H1 (cell line): ENCODE results near the gene PACC1. TPM values are rescaled to one million over a fixed set of nuclear protein-coding genes. Genes with fewer than 3 reads are reported as not detected.

Source experiments
- CTCF ChIA-PET: fragments of 300-600 bp; sonication (Branson Sonifier 250); formaldehyde crosslinking; loops from one replicate; lab custom pipeline; 2021; ENCODE audit not compliant: partially characterized antibody; lab: Charles Lee
- POLR2A ChIA-PET: fragments of 300-600 bp; sonication (Branson Sonifier 250); formaldehyde crosslinking; loops from one replicate; lab custom pipeline; 2021; ENCODE audit warnings: inconsistent platforms; ENCODE audit not compliant: partially characterized antibody; lab: Charles Lee
- DNase-seq, 2 experiments: peaks; one replicate each; pipeline versions ENCODE4 v3.0.0 to v3.0.0-alpha.2; 2010 to 2022; ENCODE audit warnings: low spot score in 2 of 2, low read depth in 1 of 2, mixed read lengths in 1 of 2
- FAIRE-seq: peaks from 2 replicates; lab custom pipeline; 2011; peaks lifted over from hg19 to GRCh38; lab: Jason Lieb, UNC
- H2AFZ ChIP-seq: 2 replicates; pipeline ENCODE4 v1.8.1; 2012; ENCODE audit warnings: low read length, inconsistent platforms
- H2AK5ac ChIP-seq: 2 replicates; pipeline ENCODE4 v1.6.1; 2013; ENCODE audit warnings: low read depth, low read length
- H2BK120ac ChIP-seq: replicated peaks from 2 replicates; pipeline ENCODE3; 2013; ENCODE audit warnings: low read depth, low read length, inconsistent platforms
- H2BK12ac ChIP-seq: 2 replicates; pipeline ENCODE4 v1.6.1; 2013; ENCODE audit warnings: low read depth, low read length
- H2BK15ac ChIP-seq: 2 replicates; pipeline ENCODE4 v1.6.1; 2013; ENCODE audit warnings: low read length
- H2BK20ac ChIP-seq: 2 replicates; pipeline ENCODE4 v1.6.1; 2013; ENCODE audit warnings: low read length
- H2BK5ac ChIP-seq: 2 replicates; pipeline ENCODE4 v1.6.1; 2013; ENCODE audit warnings: low read depth, low read length
- H3K14ac ChIP-seq: 2 replicates; pipeline ENCODE4 v1.6.1; 2013; ENCODE audit warnings: inconsistent platforms; ENCODE audit not compliant: insufficient read length
- H3K18ac ChIP-seq: 2 replicates; pipeline ENCODE4 v1.6.1; 2013; ENCODE audit warnings: low read length; ENCODE audit errors: extremely low read depth
- H3K23ac ChIP-seq: 2 replicates; pipeline ENCODE4 v1.6.1; 2013; ENCODE audit warnings: inconsistent platforms; ENCODE audit not compliant: insufficient read length
- H3K23me2 ChIP-seq: 2 replicates; pipeline ENCODE4 v1.6.1; 2013; ENCODE audit warnings: low read depth, low read length
- H3K27ac ChIP-seq: 2 replicates; pipeline ENCODE4 v1.6.1; 2011; ENCODE audit warnings: low read depth, low read length, inconsistent platforms
- H3K27me3 ChIP-seq, 4 experiments: replicated peaks in 1 of 4; 1 replicate in 1 of 4; 2 replicates in 3 of 4; pipeline versions ENCODE4 v1.6.1 to v1.8.1; 2011 to 2013; ENCODE audit warnings: low read length in 3 of 4, mild to moderate bottlenecking in 3 of 4, inconsistent platforms in 2 of 4, mixed read lengths in 2 of 4, moderate library complexity in 1 of 4; ENCODE audit not compliant: control insufficient read depth in 3 of 4, insufficient read depth in 3 of 4; ENCODE audit errors: extremely low read depth in 1 of 4
- H3K36me3 ChIP-seq, 4 experiments: 2 replicates each; pipeline versions ENCODE4 v1.6.1 to v1.8.1; 2011 to 2013; ENCODE audit warnings: mild to moderate bottlenecking in 4 of 4, low read length in 3 of 4, moderate library complexity in 2 of 4, control low read depth in 1 of 4, inconsistent platforms in 1 of 4; ENCODE audit not compliant: insufficient read depth in 4 of 4, control insufficient read depth in 2 of 4
- H3K4ac ChIP-seq: replicated peaks from 2 replicates; pipeline ENCODE3; 2013; ENCODE audit warnings: low read length, low read depth, mixed read lengths, inconsistent platforms; ENCODE audit not compliant: insufficient read length
- H3K4me1 ChIP-seq, 4 experiments: replicated peaks in 1 of 4; 1 replicate in 1 of 4; 2 replicates in 3 of 4; pipeline versions ENCODE4 v1.6.1 to v1.8.1; 2011 to 2013; ENCODE audit warnings: low read length in 3 of 4, inconsistent platforms in 2 of 4, mixed read lengths in 1 of 4; ENCODE audit not compliant: insufficient read depth in 4 of 4, control insufficient read depth in 3 of 4
- H3K4me2 ChIP-seq, 2 experiments: 2 replicates each; pipeline versions ENCODE4 v1.6.1 to v1.8.1; 2011 to 2013; ENCODE audit warnings: low read depth in 2 of 2, low read length in 2 of 2, control low read depth in 1 of 2, inconsistent platforms in 1 of 2, mild to moderate bottlenecking in 1 of 2; ENCODE audit not compliant: insufficient read depth in 1 of 2
- H3K4me3 ChIP-seq, 4 experiments: fragments of 200-600, 300-600 bp in 1 of 4; sonication (generic), shearing (Covaris generic), sonication (Bioruptor Twin) in 1 of 4; 2 replicates each; pipeline versions ENCODE4 v1.5.1 to v1.8.1; 2011 to 2016; ENCODE audit warnings: low read length in 4 of 4, low read depth in 3 of 4, control low read depth in 2 of 4, inconsistent platforms in 2 of 4, mild to moderate bottlenecking in 2 of 4, mixed read lengths in 1 of 4, moderate library complexity in 1 of 4; ENCODE audit not compliant: insufficient read depth in 2 of 4; ENCODE audit errors: extremely low read depth in 1 of 4
- H3K56ac ChIP-seq: replicated peaks from 2 replicates; pipeline ENCODE3; 2013; ENCODE audit warnings: low read depth, mild to moderate bottlenecking, mixed read lengths, low read length, inconsistent platforms; ENCODE audit not compliant: insufficient read length
- H3K79me1 ChIP-seq: 2 replicates; pipeline ENCODE4 v1.6.1; 2013; ENCODE audit warnings: low read depth, low read length, control low read depth
- H3K79me2 ChIP-seq, 2 experiments: 2 replicates each; pipeline versions ENCODE4 v1.6.1 to v1.8.1; 2012 to 2013; ENCODE audit warnings: low read length in 2 of 2, mild to moderate bottlenecking in 2 of 2, inconsistent platforms in 1 of 2; ENCODE audit not compliant: insufficient read depth in 2 of 2, control insufficient read depth in 1 of 2
- H3K9ac ChIP-seq, 4 experiments: replicated peaks in 1 of 4; 1 replicate in 1 of 4; 2 replicates in 3 of 4; pipeline versions ENCODE4 v1.6.1 to v1.8.1; 2011 to 2013; ENCODE audit warnings: low read depth in 3 of 4, low read length in 3 of 4, control low read depth in 2 of 4, mild to moderate bottlenecking in 2 of 4, moderate library complexity in 2 of 4, inconsistent platforms in 1 of 4; ENCODE audit errors: extremely low read depth in 1 of 4
- H3K9me3 ChIP-seq, 2 experiments: 2 replicates each; pipeline versions ENCODE4 v1.6.1 to v1.8.1; 2012 to 2013; ENCODE audit warnings: mild to moderate bottlenecking in 2 of 2, moderate library complexity in 2 of 2, control low read depth in 1 of 2, inconsistent platforms in 1 of 2, low read depth in 1 of 2, low read length in 1 of 2, mixed read lengths in 1 of 2; ENCODE audit not compliant: insufficient read depth in 2 of 2
- H4K20me1 ChIP-seq, 2 experiments: replicated peaks in 1 of 2; 2 replicates each; pipeline versions ENCODE3 to v1.8.1; 2011 to 2013; ENCODE audit warnings: inconsistent platforms in 2 of 2, low read length in 2 of 2, mild to moderate bottlenecking in 1 of 2; ENCODE audit not compliant: insufficient read depth in 2 of 2, control insufficient read depth in 1 of 2
- H4K5ac ChIP-seq: 2 replicates; pipeline ENCODE4 v1.6.1; 2013; ENCODE audit warnings: low read length, low read depth, mixed read lengths, inconsistent platforms; ENCODE audit not compliant: insufficient read length
- H4K8ac ChIP-seq: 2 replicates; pipeline ENCODE4 v1.8.0; 2013; ENCODE audit warnings: mild to moderate bottlenecking, moderate library complexity, low read length, inconsistent platforms; ENCODE audit not compliant: insufficient read depth; ENCODE audit errors: extremely low read depth
- H4K91ac ChIP-seq: replicated peaks from 2 replicates; pipeline ENCODE3; 2013; ENCODE audit warnings: low read length, mixed read lengths, inconsistent platforms; ENCODE audit not compliant: insufficient read length
- BRCA1 ChIP-seq: IDR thresholded peaks from 2 replicates; pipeline ENCODE4 v1.6.1; 2012; ENCODE audit warnings: low read depth, low read length, improper control_type of control experiment
- CBX8 ChIP-seq: fragments of 300-800, 300-1000 bp; sonication (generic); IDR thresholded peaks from 2 replicates; pipeline ENCODE4 v1.7.1; 2016; ENCODE audit warnings: low read depth, low read length, borderline replicate concordance
- E2F6 ChIP-seq: IDR thresholded peaks from 2 replicates; pipeline ENCODE4 v1.6.1; 2012; ENCODE audit warnings: inconsistent platforms
- HDAC2 ChIP-seq, 2 experiments: fragments of 300-600 bp in 1 of 2; sonication (generic) in 1 of 2; IDR thresholded peaks; 2 replicates each; pipeline ENCODE4 v1.6.1; 2011 to 2012; ENCODE audit warnings: low read depth in 2 of 2, low read length in 2 of 2, mild to moderate bottlenecking in 2 of 2, moderate library complexity in 2 of 2, borderline replicate concordance in 1 of 2, inconsistent platforms in 1 of 2
- MAX ChIP-seq: IDR thresholded peaks from 2 replicates; pipeline ENCODE4 v1.6.1; 2012; ENCODE audit warnings: inconsistent platforms
- POLR2AphosphoS5 ChIP-seq: IDR thresholded peaks from 2 replicates; pipeline ENCODE4 v1.6.1; 2011; ENCODE audit warnings: low read depth, low read length
- WGBS, 2 experiments: shearing (Covaris generic) in 1 of 2; methylation state at CpG; one replicate each; pipeline versions ENCODE4 v1.1.6 to v1.1.7; 2013 to 2015; ENCODE audit warnings: low lambda C conversion rate in 2 of 2, mixed read lengths in 2 of 2, inconsistent platforms in 1 of 2, low coverage in 1 of 2, missing lambda C conversion rate in 1 of 2; ENCODE audit not compliant: insufficient replicate concordance in 2 of 2, insufficient coverage in 1 of 2, insufficient read length in 1 of 2; ENCODE audit errors: extremely low coverage in 1 of 2, missing lambda C conversion rate in 1 of 2; 5-methylcytosine and 5-hydroxymethylcytosine counted together
- polyA plus RNA-seq, 7 experiments: library from polyadenylated mRNA; depleted of rRNA in 3 of 7; stranded (reverse) in 5 of 7; unstranded in 2 of 7; fragments of >200 nt in 5 of 7; fragments of 200-250 nt in 2 of 7; gene quantifications; 1 replicate in 5 of 7; 2 replicates in 1 of 7; 4 replicates in 1 of 7; pipeline versions ENCODE4 v1.2.1 to v1.2.3, GENCODE V29; 2011 to 2013; ENCODE audit warnings: missing spikeins in 2 of 7, mixed read lengths in 2 of 7
- total RNA-seq: library from RNA; stranded (reverse); fragmentation: NEBNext Ultra II Directional; extraction: Animal tissue kit (Norgen Biotek cat#: 25700); gene quantifications from 2 replicates; pipeline ENCODE4 v1.2.1, GENCODE V29; 2021

PACC1 gene
- total and polyA plus RNA-seq, 2 of the 8 experiments (the other 6 are each of a cell fraction or from before 2014, with no cell fraction given), result 18.8 to 23.5 TPM

- no peaks in the 10 kb centered on the region for H3K9me3 ChIP-seq
- H3K56ac ChIP-seq, result no peak overlapping the region
- no peak overlapping the region for H4K5ac ChIP-seq
- H2BK5ac ChIP-seq, result no peak overlapping the region
- POLR2A ChIA-PET, result interaction anchor here (0.6 to 1.2 kb wide), 2 partner anchors 149 to 154 kb away, joined by 3 to 6 read pairs; partner anchors contain the start of gene ATF3
- no peaks in the 10 kb centered on the region for H3K36me3 ChIP-seq
- 83% methylated on average over 1 of the region's 1 CpG; no CpG with 5 or more reads in 1 of the 2 experiments for WGBS, 2 experiments
- no peak overlapping the region for H3K27ac ChIP-seq
- FAIRE-seq (no peak), DNase-seq (no peak)
- H2BK120ac ChIP-seq, result no peak overlapping the region
- H3K79me2 ChIP-seq, result no peaks in the 10 kb centered on the region
- no peak overlapping the region for H4K8ac ChIP-seq
- H2BK15ac ChIP-seq, result no peak overlapping the region
- H3K9ac ChIP-seq, result no peak overlapping the region
- no peak overlapping the region for H3K4me2 ChIP-seq
- TF ChIP-seq POLR2AphosphoS5, result no peak
- no peak for TF ChIP-seq CBX8
- TF ChIP-seq MAX, result peak; percentile 49; the same call in 1 of the 2 replicates
- no peak for TF ChIP-seq BRCA1
- peak; percentile 40; the same call in 1 of the 2 replicates for TF ChIP-seq E2F6
- TF ChIP-seq HDAC2 (IDR thresholded peaks at IDR 0.05; ENCODE audit: borderline replicate concordance in 1 of 2, low read depth in 2 of 2, low read length in 2 of 2), result no peak
- H3K79me1 ChIP-seq, result no peaks in the 10 kb centered on the region
- no peak overlapping the region for H3K14ac ChIP-seq
- no peak overlapping the region for H2BK20ac ChIP-seq
- H2AK5ac ChIP-seq, result no peak overlapping the region
- 0 out of 2 replicates have a peak overlapping the region, but pooled peaks have one; percentile 68 for H2BK12ac ChIP-seq
- H3K18ac ChIP-seq, result no peak overlapping the region
- CTCF ChIA-PET, result interaction anchor here (0.6 to 7.7 kb wide), 20 partner anchors 9 to 773 kb away, joined by 3 to 143 read pairs (median 6); no protein-coding TSS in a partner anchor
- no peak overlapping the region for H3K23ac ChIP-seq
- peaks cover 0 to 5% (median 3%) of the 10 kb centered on the region in 4 experiments; a peak in 3 of 7 replicates for H3K4me1 ChIP-seq
- H3K4me3 ChIP-seq, result no peak overlapping the region
- no peak overlapping the region for H2AFZ ChIP-seq
- no peaks in the 10 kb centered on the region for H3K27me3 ChIP-seq
- H3K23me2 ChIP-seq, result no peaks in the 10 kb centered on the region
- H4K20me1 ChIP-seq, result no peaks in the 10 kb centered on the region
- no peak overlapping the region for H3K4ac ChIP-seq
- no peak overlapping the region for H4K91ac ChIP-seq
Observed at GRCh38 chr1:212458817-212459216, 44.1 kb upstream of the PACC1 start.
